GM12874 (cell line): ENCODE data around the gene PFDN2.
A peak's percentile ranks its signal among the peaks of the same experiment; 100 is the strongest.

Experiments
- CTCF ChIP-seq: IDR thresholded peaks from 2 replicates; pipeline ENCODE4 v1.5.1; 2011; ENCODE audit warnings: low read depth, mild to moderate bottlenecking, control low read depth, low read length, moderate library complexity; ENCODE audit not compliant: insufficient read depth

PFDN2 gene

GRCh38 chr1:161074676-161075368 is 43.0 kb downstream of the PFDN2 start:
- no peak for TF ChIP-seq CTCF

- TF ChIP-seq CTCF = 0 out of 2 replicates have a peak, but pooled peaks have one; percentile 14
These were observed 44.2 kb downstream of the PFDN2 start for GRCh38 chr1:161073474-161074121.

- TF ChIP-seq CTCF = no peak
These were observed 44.9 kb downstream of the PFDN2 start for GRCh38 chr1:161072751-161073449.

- peak; percentile 72 for TF ChIP-seq CTCF
These were observed 45.9 kb downstream of the PFDN2 start for GRCh38 chr1:161071886-161072371.

GRCh38 chr1:161070761-161071160 is 47.1 kb downstream of the PFDN2 start:
- no peak for TF ChIP-seq CTCF

GRCh38 chr1:161069731-161070270 is 48.0 kb downstream of the PFDN2 start, which contains the start of gene ARHGAP30:
TSS of gene ARHGAP30 (minus strand) at chr1:161069891. CDS start at chr1:161069624, 267 bp downstream.
- no peak for TF ChIP-seq CTCF

GRCh38 chr1:161069241-161069640 is 48.6 kb downstream of the PFDN2 start:
- TF ChIP-seq CTCF = no peak
